GM19468 (cell line): ENCODE data around the gene ADAMTS17.

Source experiments
- ATAC-seq: cut with Tn5 transposase; IDR thresholded peaks from one replicate; pipeline ENCODE4 v1.9.1; 2021; ENCODE audit warnings: mild to moderate bottlenecking, moderate library complexity, moderate number of reproducible peaks; ENCODE audit not compliant: unreplicated experiment; ENCODE audit errors: extremely low read depth

ADAMTS17 gene

GRCh38 chr15:100278596-100279380, 63.0 kb downstream of the ADAMTS17 start:
- no peak for ATAC-seq

DNA sequence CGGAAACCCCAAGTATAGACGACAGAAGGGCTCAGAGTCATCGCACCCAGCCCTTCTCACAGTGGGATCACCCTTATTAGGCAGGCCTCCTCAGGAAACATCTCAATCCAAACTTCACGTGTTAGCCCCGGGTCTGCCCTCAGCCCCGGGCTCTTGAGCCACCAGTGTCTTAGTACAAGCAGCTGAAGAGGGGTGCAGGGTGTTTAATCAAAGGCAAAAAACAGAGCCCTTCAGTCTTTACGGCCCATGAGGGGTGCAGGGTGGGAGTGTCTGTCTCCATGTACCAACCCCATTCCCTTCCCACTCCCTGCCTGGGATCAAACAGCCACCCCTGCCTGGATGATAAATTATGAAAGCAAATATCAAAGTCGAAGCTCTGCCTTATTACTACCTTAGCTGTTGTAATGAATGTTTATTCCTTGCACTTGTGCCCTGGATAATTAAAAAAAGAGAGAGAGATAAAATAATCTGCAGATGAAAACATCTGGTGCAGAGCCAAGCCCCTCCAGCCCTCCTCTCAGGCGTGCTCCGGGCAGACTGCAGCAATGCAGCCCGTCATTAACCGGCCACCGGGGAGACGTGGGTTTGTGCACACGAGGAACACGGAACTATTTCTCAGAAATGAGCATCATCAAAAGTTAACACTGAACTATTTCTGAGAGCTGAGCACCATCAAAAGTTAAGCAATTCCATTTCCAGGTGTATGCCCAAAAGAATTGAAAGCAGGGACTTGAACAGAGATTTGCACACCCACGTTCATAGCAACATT, 64.5 kb downstream of the ADAMTS17 start:
- no peak for ATAC-seq

- ATAC-seq, result no peak
Measured at GRCh38 chr15:100276506-100276905, 65.3 kb downstream of the ADAMTS17 start.

GRCh38 chr15:100275641-100276040, 66.1 kb downstream of the ADAMTS17 start:
- no peak for ATAC-seq

DNA sequence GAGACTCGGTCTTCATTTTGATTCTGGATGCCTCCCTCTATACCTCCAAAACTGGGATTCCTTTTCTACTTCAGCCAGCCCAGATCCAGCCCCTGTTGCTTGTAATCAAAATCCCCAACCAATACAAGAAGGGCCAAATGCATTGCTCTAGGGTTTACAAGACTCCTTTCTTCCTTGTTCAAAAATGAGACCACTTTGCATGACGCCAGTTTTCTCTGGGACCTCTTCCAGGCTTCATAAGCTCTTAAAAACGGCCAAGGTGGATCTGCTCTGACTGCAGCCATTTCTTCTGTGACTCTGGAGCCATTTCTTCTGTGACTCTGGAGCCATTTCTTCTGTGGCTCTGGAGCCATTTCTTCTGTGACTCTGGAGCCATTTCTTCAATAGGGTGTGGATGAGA, 71.9 kb downstream of the ADAMTS17 start:
- ATAC-seq, result no peak

GRCh38 chr15:100266166-100266565, 75.6 kb downstream of the ADAMTS17 start:
- ATAC-seq, result no peak

DNA sequence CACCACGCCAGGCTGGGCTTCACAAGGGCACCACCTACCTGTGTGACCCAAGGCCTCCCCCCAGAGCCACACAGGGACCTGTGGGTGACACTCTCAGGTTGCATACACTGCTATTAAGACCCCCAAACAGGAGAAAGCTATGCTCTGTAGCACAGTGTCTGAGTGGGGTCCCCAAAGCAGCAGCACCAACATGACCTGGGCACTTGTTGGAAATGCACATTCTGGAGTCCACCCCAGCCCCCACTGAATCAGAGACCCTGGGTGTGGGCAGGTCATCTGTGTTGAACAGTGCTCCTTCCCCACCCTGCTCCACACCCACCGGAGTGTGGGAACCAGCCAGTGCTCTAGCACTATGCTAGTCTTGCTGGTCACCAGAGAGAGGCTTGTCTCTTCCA, 76.1 kb downstream of the ADAMTS17 start:
- no peak for ATAC-seq

DNA sequence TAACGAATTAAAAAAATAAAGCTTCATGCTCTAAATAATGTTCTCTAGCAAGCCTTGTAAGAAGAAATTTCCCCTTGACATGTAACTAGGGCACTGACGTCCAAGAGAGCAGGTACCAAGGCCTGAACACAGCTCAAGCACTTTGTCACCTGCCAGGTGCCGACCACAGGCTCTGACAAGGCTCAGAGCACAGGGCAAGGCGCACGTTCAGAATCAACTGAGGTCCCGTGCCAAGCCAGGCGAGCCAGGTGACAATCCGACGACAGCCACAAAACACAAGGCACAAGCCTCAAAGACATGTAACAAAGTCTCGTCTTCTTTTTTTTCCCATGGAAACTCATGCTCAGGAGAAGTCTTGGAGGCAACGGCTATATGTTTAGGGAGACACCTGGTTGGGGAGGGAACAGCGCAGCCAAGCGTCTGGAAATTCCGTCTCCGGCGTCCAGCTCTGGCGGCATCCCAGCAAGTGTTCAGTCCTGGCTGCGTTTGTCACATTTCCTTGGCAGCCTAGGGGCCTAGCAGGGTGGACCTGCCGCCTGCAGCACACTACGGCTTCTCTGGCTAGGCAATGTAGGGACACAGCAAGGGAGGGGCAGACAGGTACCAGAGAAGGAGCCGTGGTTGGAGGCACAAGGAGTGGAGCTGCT, 76.7 kb downstream of the ADAMTS17 start:
- no peak for ATAC-seq

DNA sequence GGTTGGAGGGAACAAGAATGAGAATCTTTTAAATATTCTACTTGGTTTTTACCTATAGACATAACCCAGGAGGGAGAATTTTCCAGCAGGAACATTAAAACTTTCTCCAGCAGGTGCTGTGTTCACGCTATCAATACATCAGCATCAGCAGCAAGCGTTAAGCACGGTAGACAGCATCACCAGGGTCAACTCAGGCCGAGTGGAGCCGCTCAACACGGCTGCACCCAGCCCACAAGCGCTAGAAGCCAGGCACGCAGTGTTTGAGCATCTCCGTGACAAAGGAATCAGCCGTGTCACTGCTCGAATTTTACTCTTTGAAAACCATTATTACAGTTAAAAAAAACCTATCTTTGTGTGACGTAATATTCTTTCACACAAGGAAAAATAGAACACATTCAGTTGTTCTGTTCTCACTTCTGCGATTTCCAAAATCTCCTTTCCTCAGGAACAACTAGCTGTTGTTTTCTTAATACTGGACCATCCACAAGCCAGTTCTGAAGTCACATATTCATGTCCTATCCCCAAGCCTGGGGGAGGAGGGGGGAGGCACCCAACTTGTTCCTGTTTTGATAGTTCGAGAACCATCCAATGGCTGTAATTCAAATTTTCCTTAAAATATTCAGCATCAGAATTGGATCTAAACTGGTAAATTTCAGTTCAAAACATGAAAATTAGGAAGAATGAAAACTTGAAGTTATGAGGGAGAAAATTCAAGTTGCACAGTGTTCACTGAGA, 77.9 kb downstream of the ADAMTS17 start:
- no peak for ATAC-seq

DNA sequence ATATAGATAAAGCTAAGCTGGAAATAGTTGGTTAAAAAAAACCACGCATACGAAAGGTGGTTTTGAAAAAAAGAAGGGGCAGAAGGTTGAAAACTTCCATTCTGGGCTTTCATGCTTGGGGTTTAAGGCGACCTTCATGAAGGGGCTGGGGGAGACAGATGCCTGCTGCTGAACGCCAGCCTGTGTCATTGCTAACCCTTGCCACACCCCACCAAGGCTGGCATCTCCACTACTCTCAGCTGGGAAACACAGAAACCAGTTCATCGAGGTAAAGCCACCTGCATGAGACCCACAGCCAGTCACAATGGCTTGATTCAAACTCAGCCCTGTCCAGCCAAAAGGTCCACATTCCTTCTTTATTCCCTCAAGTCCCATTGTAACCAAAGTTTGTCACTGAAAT, 78.7 kb downstream of the ADAMTS17 start:
- no peak for ATAC-seq

- no peak for ATAC-seq
Measured at GRCh38 chr15:100261302-100262240, 80.2 kb downstream of the ADAMTS17 start.

- no peak for ATAC-seq
Measured at GRCh38 chr15:100259266-100259665, 82.5 kb downstream of the ADAMTS17 start.

- no peak for ATAC-seq
Measured at GRCh38 chr15:100256970-100257650, 84.7 kb downstream of the ADAMTS17 start.

DNA sequence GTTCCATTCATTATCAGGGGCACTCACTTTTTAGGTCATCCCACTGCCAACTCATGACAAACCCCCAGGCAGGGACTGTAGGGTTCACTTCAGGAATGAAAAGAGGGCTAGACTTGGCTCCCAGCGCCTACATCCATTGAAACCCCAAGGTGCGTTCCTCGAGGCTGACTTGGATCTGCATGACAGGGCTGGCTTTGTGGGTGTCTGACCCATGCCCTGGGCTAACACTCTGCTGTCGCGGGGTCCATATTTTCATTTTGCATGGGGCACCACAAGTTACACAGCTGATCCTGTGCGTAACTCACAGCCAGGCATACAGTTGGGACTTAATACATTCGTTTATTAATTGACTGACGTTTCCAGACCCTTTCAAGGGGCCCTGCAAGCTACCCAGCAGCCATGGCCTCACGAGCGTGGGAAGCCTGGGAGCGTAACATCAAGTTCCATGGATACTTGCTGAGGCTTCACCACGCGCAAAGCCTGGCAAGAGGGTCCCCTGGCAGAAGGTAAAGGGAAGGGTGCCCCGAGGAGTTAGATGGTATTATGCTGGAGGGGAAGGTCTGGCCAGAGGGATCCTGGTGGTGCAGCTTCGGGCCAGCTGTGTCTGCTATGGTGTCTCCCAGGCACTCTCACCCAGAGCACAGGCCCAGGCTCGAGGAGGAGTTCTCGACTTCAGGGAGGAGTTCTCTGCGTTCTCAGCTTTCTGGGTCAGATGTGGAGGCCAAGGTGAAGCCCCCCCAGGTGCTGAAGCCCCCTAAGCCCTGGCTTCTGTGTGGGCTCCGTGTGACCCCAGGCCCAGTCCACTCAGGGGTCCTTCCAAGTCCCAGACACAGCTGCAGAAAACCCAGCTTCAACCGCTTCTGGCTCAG, 85.4 kb downstream of the ADAMTS17 start:
- ATAC-seq, result no peak

DNA sequence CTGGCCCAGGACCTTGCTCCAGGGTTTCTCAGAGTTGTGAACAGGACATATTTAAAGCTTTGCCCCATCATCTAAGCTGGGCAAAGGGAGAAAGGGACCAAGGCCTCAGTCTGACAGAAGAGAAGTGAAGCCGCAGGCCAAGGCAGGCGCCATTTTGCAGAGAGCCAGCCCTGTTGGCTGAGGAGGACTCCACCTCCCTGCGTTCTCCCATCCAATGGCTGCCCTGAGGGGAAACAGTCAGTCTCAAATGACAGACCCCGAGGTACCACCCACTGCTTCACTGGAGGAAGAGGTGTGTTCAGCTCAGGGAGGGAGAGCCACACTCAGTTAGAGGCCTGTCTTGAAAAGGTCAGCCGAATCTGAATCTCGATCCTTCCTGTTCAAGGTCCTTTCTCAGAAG, 86.1 kb downstream of the ADAMTS17 start:
- no peak for ATAC-seq

GRCh38 chr15:100254691-100255090, 87.1 kb downstream of the ADAMTS17 start:
- no peak for ATAC-seq

DNA sequence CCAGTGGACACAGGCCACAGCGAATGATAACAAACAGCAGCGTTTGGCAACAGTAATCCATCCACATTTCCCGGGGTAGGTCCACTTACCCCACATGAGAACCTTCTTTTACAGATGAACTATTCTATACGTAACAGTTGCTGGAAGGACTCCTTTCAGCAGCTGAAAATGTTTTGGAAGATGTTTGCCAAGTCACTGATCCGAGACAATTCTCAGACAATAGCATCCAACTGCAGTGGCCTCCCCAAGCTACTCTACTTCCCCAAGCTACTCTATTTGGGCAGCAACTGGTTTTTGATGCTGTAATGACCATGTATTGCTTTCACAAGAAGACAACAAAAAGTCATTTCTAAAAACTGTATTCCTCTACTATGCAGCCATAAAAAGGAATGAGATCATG, 87.5 kb downstream of the ADAMTS17 start:
- ATAC-seq, result no peak

DNA sequence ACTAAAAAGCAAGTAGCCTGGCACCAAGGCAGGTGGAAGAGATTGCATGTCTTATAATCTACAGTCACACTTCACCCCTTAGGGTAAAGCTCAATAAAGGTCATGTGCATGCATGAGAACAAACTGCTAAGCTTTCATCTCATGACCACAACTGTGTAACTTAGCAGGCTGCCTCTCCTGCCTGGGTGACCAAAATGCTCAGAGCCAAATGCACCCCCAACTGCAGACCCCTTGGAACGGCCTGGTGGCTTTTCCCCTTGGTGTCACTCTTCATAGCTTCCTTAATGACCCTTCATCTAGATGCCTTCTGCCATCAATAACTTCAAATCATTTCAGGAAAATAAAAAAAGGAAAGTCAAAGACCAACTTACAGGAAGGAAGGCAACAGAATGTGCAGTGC, 88.1 kb downstream of the ADAMTS17 start:
- ATAC-seq, result no peak
